ENCODE results near the gene HIF3A. TPM values are rescaled to one million over a fixed set of nuclear protein-coding genes. Genes with fewer than 3 reads are reported as not detected.

Gene HIF3A
- total RNA-seq, 1 experiment from 2014 or later, result 31.9 TPM

- Histone ChIP-seq H4K20me1 (ENCODE audit: control insufficient read depth, insufficient read depth, insufficient read length) (no peaks in the 10 kb centered on the region), H4K5ac (ENCODE audit: insufficient read length, low read depth, low read length) (no peak overlapping the region), H2BK12ac (ENCODE audit: insufficient read length, low read depth, low read length) (no peak overlapping the region), H3T11ph (ENCODE audit: low read length) (no peak overlapping the region), H3K23me2 (ENCODE audit: insufficient read length, low read depth, low read length, poor library complexity, severe bottlenecking) (peaks cover 4% of the 10 kb centered on the region), H2BK15ac (ENCODE audit: low read depth, low read length) (no peak overlapping the region), H3K79me2 (ENCODE audit: insufficient read depth, low read length) (no peaks in the 10 kb centered on the region), H2BK20ac (ENCODE audit: low read depth, low read length, poor library complexity, severe bottlenecking) (no peak overlapping the region), H2AFZ (ENCODE audit: low read length) (no peak overlapping the region), H3K27ac (ENCODE audit: insufficient read length, low read depth, low read length) (no peak overlapping the region), H3K23ac (ENCODE audit: insufficient read length, low read depth, low read length) (no peak overlapping the region), H3K14ac (ENCODE audit: insufficient read depth, low read length) (no peak overlapping the region), H3K18ac (ENCODE audit: insufficient read length, low read depth, low read length) (no peak overlapping the region), H4K8ac (replicated peaks; ENCODE audit: insufficient read length, low read depth, low read length) (no peak overlapping the region), H3K9ac (ENCODE audit: extremely low read depth, insufficient read length, low read length) (no peak overlapping the region), H3K79me1 (ENCODE audit: insufficient read depth, low read depth, low read length, poor library complexity, severe bottlenecking) (peaks cover 3% of the 10 kb centered on the region), H4K91ac (ENCODE audit: insufficient read length, low read depth, low read length) (no peak overlapping the region), H3K9me3 (ENCODE audit: control insufficient read depth, low read depth, low read length) (peaks cover 11% of the 10 kb centered on the region), H3K4me2 (ENCODE audit: insufficient read depth, insufficient read length, low read length) (no peak overlapping the region), H2AK5ac (ENCODE audit: insufficient read length, low read length) (no peak overlapping the region), H2BK5ac (ENCODE audit: insufficient read length, low read length) (no peak overlapping the region), H2BK120ac (ENCODE audit: low read depth, low read length, poor library complexity, severe bottlenecking) (no peak overlapping the region), H3K27me3 (ENCODE audit: insufficient read depth, low read length) (no peaks in the 10 kb centered on the region), H3K56ac (ENCODE audit: insufficient read length, low read depth, low read length) (no peak overlapping the region), H3K4ac (ENCODE audit: low read depth, low read length) (no peak overlapping the region), H3K4me1 (ENCODE audit: insufficient read depth, low read length) (no peaks in the 10 kb centered on the region)
- H3K4me1 Mint-ChIP-seq, result peaks cover 5 to 9% of the 10 kb centered on the region in 2 experiments
- H3K27me3 Mint-ChIP-seq (ENCODE audit: low read depth), result no peaks in the 10 kb centered on the region; the same call in 1 of the 2 replicates
- WGBS (ENCODE audit: extremely low coverage, insufficient read length, low lambda C conversion rate), result no CpG with 5 or more reads among the region's 15 CpGs
- TF ChIP-seq CTCF (conservative IDR thresholded peaks at IDR 0.05), result no peak
- H3K27ac Mint-ChIP-seq, result no peak overlapping the region
- DNase-seq, result no peak
- H3K9me3 Mint-ChIP-seq, result peaks cover 24 to 25% of the 10 kb centered on the region in 2 experiments
- H3K4me3 Mint-ChIP-seq, result no peak overlapping the region
- H3K36me3 Mint-ChIP-seq (ENCODE audit: insufficient read depth in 1 of 3, low read depth in 3 of 3), result peaks cover 53 to 75% (median 75%) of the 10 kb centered on the region in 3 experiments
Observed at GRCh38 chr19:46308510-46308909, 11.7 kb downstream of the HIF3A start.

Measured in H9 (cell line).